HepG2 (cell line): ENCODE measurements around the gene RSBN1L. TPM values are rescaled to one million over a fixed set of nuclear protein-coding genes. Genes with fewer than 3 reads are reported as not detected.
A peak's percentile ranks its signal among the peaks of the same experiment; 100 is the strongest.

Experiments used
- AKNA ChIP-seq: sonication (generic); formaldehyde crosslinking; IDR thresholded peaks from 2 replicates; pipeline ENCODE4 v1.4.0; 2020; ENCODE audit warnings: missing genetic modification reagents, borderline replicate concordance
- GRHL1 ChIP-seq: sonication (generic); formaldehyde crosslinking; conservative IDR thresholded peaks from 2 replicates; pipeline ENCODE4 v1.8.0; 2022; ENCODE audit warnings: missing genetic modification reagents
- HOMEZ ChIP-seq: IDR thresholded peaks from 2 replicates; pipeline ENCODE4 v1.6.1; 2016; ENCODE audit warnings: low read depth
- HOXA3 ChIP-seq: sonication (generic); formaldehyde crosslinking; IDR thresholded peaks from 2 replicates; pipeline ENCODE4 v1.5.0; 2020; ENCODE audit warnings: missing genetic modification reagents
- MTA3 ChIP-seq: sonication (generic); formaldehyde crosslinking; IDR thresholded peaks from 2 replicates; pipeline ENCODE4 v1.4.0; 2020; ENCODE audit warnings: missing genetic modification reagents
- RARG ChIP-seq: sonication (generic); formaldehyde crosslinking; IDR thresholded peaks from 2 replicates; pipeline ENCODE4 v1.4.0; 2020; ENCODE audit warnings: low read depth, mild to moderate bottlenecking, missing genetic modification reagents
- RFXAP ChIP-seq: sonication (generic); formaldehyde crosslinking; IDR thresholded peaks from 2 replicates; pipeline ENCODE4 v1.4.0; 2020; ENCODE audit warnings: missing genetic modification reagents, borderline replicate concordance
- RORA ChIP-seq: sonication (generic); formaldehyde crosslinking; IDR thresholded peaks from 2 replicates; pipeline ENCODE4 v1.5.0; 2020; ENCODE audit warnings: mild to moderate bottlenecking, missing genetic modification reagents, moderate library complexity
- THAP8 ChIP-seq: sonication (generic); formaldehyde crosslinking; IDR thresholded peaks from 2 replicates; pipeline ENCODE4 v1.5.1; 2020; ENCODE audit warnings: missing genetic modification reagents, mild to moderate bottlenecking, borderline replicate concordance
- TRAFD1 ChIP-seq: sonication (generic); formaldehyde crosslinking; IDR thresholded peaks from 2 replicates; pipeline ENCODE4 v1.5.1; 2020; ENCODE audit warnings: missing genetic modification reagents, mild to moderate bottlenecking, borderline replicate concordance
- ZBTB2 ChIP-seq: sonication (generic); formaldehyde crosslinking; IDR thresholded peaks from 2 replicates; pipeline ENCODE4 v1.8.0; 2022; ENCODE audit warnings: low read depth, missing genetic modification reagents
- ZBTB3 ChIP-seq: sonication (generic); formaldehyde crosslinking; IDR thresholded peaks from 2 replicates; pipeline ENCODE4 v1.4.0; 2020; ENCODE audit warnings: low read depth, mild to moderate bottlenecking, moderate library complexity, missing genetic modification reagents, borderline replicate concordance
- ZNF180 ChIP-seq: sonication (generic); formaldehyde crosslinking; IDR thresholded peaks from 2 replicates; pipeline ENCODE4 v1.4.0; 2020; ENCODE audit warnings: low read depth, missing genetic modification reagents, borderline replicate concordance
- ZNF354B ChIP-seq: sonication (generic); formaldehyde crosslinking; IDR thresholded peaks from 2 replicates; pipeline ENCODE4 v1.8.0; 2022; ENCODE audit warnings: mild to moderate bottlenecking, missing genetic modification reagents
- ZNF7 ChIP-seq: IDR thresholded peaks from 2 replicates; pipeline ENCODE4 v1.6.1; 2016; ENCODE audit warnings: missing biosample characterization, missing genetic modification reagents
- ZNF772 ChIP-seq: sonication (generic); formaldehyde crosslinking; IDR thresholded peaks from 2 replicates; pipeline ENCODE4 v1.5.0; 2020; ENCODE audit warnings: mild to moderate bottlenecking, missing genetic modification reagents
- polyA plus RNA-seq, 8 experiments: library from polyadenylated mRNA; depleted of rRNA in 3 of 8; stranded (reverse) in 7 of 8; unstranded in 1 of 8; fragments of >200 nt; fragmentation: Illumina TruSeq in 4 of 8; extraction: Trizol in 4 of 8; gene quantifications; 2 replicates each; pipeline versions ENCODE4 v1.2.1 to v1.2.3, GENCODE V29; 2011 to 2016; ENCODE audit warnings: low read depth in 4 of 8, missing spikeins in 1 of 8, mixed read lengths in 1 of 8; ENCODE audit not compliant: insufficient read depth in 1 of 8
- total RNA-seq, 5 experiments: library from RNA; depleted of rRNA; stranded (reverse); fragments of >200 nt; fragmentation: Illumina TruSeq; extraction: Trizol; gene quantifications; 2 replicates each; pipeline ENCODE4 v1.2.3, GENCODE V29; 2016; ENCODE audit warnings: low read depth in 1 of 5

RSBN1L gene
- total and polyA plus RNA-seq, 2 of the 13 experiments (the other 11 are each of a cell fraction or from before 2014, with no cell fraction given), result 7.7 to 21.3 TPM

- TF ChIP-seq THAP8 (CRISPR knock-in tag) (no peak; the same call in 1 of the 2 replicates), HOXA3 (CRISPR knock-in tag) (0 out of 2 replicates have a peak, but pooled peaks have one; percentile 40), ZNF772 (no peak; the same call in 1 of the 2 replicates), RARG (CRISPR knock-in tag) (no peak), RORA (CRISPR knock-in tag) (no peak), ZNF7 (no peak), ZBTB3 (0 out of 2 replicates have a peak, but pooled peaks have one; percentile 45), ZNF354B (CRISPR knock-in tag) (no peak), ZBTB2 (CRISPR knock-in tag) (peak; percentile 72; the same call in 1 of the 2 replicates), RFXAP (CRISPR knock-in tag) (0 out of 2 replicates have a peak, but pooled peaks have one; percentile 12), ZNF180 (CRISPR knock-in tag) (no peak), TRAFD1 (CRISPR knock-in tag) (no peak), HOMEZ (CRISPR knock-in tag) (0 out of 2 replicates have a peak, but pooled peaks have one; percentile 46), AKNA (CRISPR knock-in tag) (no peak), MTA3 (no peak), GRHL1 (CRISPR knock-in tag) (no peak)
Measured at GRCh38 chr7:77798394-77799077, 102.3 kb downstream of the RSBN1L start, which contains the start of the genes PHTF2 and TMEM60 (continued).
